HCT116 (cell line): ENCODE measurements around the gene AGK. TPM values are rescaled to one million over a fixed set of nuclear protein-coding genes. Genes with fewer than 3 reads are reported as not detected.

Source experiments
- ATAC-seq: fragments of 200-7000 bp; cut with Tn5 transposase; 2 replicates; pipeline ENCODE4 v1.9.1; 2020; ENCODE audit warnings: mild to moderate bottlenecking, moderate library complexity
- BruUV-seq: library from RNA; stranded (reverse); fragments of 400-500 nt; replicated peaks from 2 replicates; lab custom pipeline; 2021; lab: Mats Ljungman, UMichigan
- CTCF ChIA-PET: fragments of 300-600 bp; sonication (Branson Sonifier 250); formaldehyde crosslinking; loops from one replicate; lab custom pipeline; 2021; ENCODE audit warnings: antibody characterized with exemption; lab: Charles Lee
- POLR2A ChIA-PET: fragments of 300-600, 350-600 bp; sonication (Branson Sonifier 250); formaldehyde crosslinking; loops from one replicate; lab custom pipeline; 2021; ENCODE audit warnings: antibody characterized with exemption; lab: Charles Lee
- RAD21 ChIA-PET, 2 experiments: fragments of 300-600 bp; sonication (Branson Sonifier 250); formaldehyde crosslinking; loops; one replicate each; lab custom pipeline; 2023; ENCODE audit warnings: low total read pairs in 2 of 2; ENCODE audit not compliant: uncharacterized antibody in 2 of 2, unreplicated experiment in 2 of 2, low non-redundant PET in 1 of 2; lab: Charles Lee
- DNase-seq: peaks from one replicate; pipeline ENCODE4 v3.0.0-alpha.2; 2010; ENCODE audit warnings: low read depth, low spot score
- H2AFZ ChIP-seq: fragments of 200-600 bp; shearing (Covaris generic), sonication (generic); 2 replicates; pipeline ENCODE4 v1.6.1; 2017; ENCODE audit warnings: low read depth, mixed run types, mixed read lengths, antibody characterized with exemption, low read length; ENCODE audit not compliant: poor library complexity, severe bottlenecking
- H3K27ac ChIP-seq: 2 replicates; pipeline ENCODE4 v1.5.1; 2012; ENCODE audit warnings: low read depth, low read length
- H3K27me3 ChIP-seq: fragments of 200-600 bp; sonication (generic); 2 replicates; pipeline ENCODE4 v1.6.1; 2016; ENCODE audit warnings: mixed run types, low read length, mixed read lengths; ENCODE audit not compliant: insufficient read depth
- H3K36me3 ChIP-seq, 2 experiments: fragments of 200-500 bp in 1 of 2; fragments of 200-600 bp in 1 of 2; sonication (Bioruptor generic) in 1 of 2; sonication (generic) in 1 of 2; 2 replicates each; pipeline versions ENCODE4 v1.5.1 to v1.6.1; 2014 to 2016; ENCODE audit warnings: low read length in 2 of 2, inconsistent platforms in 1 of 2, mixed read lengths in 1 of 2, mixed run types in 1 of 2; ENCODE audit not compliant: insufficient read depth in 2 of 2, control insufficient read depth in 1 of 2
- H3K4me1 ChIP-seq, 2 experiments: fragments of 200-600 bp in 1 of 2; sonication (generic) in 1 of 2; 2 replicates each; pipeline versions ENCODE4 v1.5.1 to v1.6.1; 2012 to 2017; ENCODE audit warnings: low read length in 2 of 2, inconsistent platforms in 1 of 2, mild to moderate bottlenecking in 1 of 2, mixed read lengths in 1 of 2, mixed run types in 1 of 2, moderate library complexity in 1 of 2; ENCODE audit not compliant: insufficient read depth in 2 of 2, control insufficient read depth in 1 of 2
- H3K4me2 ChIP-seq: fragments of 200-600 bp; sonication (generic); 2 replicates; pipeline ENCODE4 v1.6.1; 2017; ENCODE audit warnings: mixed run types, low read length, mixed read lengths
- H3K4me3 ChIP-seq, 2 experiments: fragments of 200-600 bp in 1 of 2; sonication (generic) in 1 of 2; replicated peaks in 1 of 2; 2 replicates each; pipeline ENCODE4 v1.5.1; 2011 to 2016; ENCODE audit warnings: low read length in 2 of 2, control low read depth in 1 of 2, low read depth in 1 of 2, mild to moderate bottlenecking in 1 of 2, mixed read lengths in 1 of 2, mixed run types in 1 of 2
- H3K79me2 ChIP-seq: fragments of 200-600 bp; sonication (generic); 2 replicates; pipeline ENCODE4 v1.6.1; 2017; ENCODE audit warnings: mild to moderate bottlenecking, mixed run types, low read length, moderate library complexity, mixed read lengths; ENCODE audit not compliant: insufficient read depth
- H3K9ac ChIP-seq: fragments of 200-600 bp; sonication (generic); 2 replicates; pipeline ENCODE4 v1.6.1; 2016; ENCODE audit warnings: low read length, mixed read lengths
- H3K9me2 ChIP-seq: fragments of 200-600 bp; sonication (generic), shearing (Covaris generic); 2 replicates; pipeline ENCODE4 v1.6.1; 2017; ENCODE audit warnings: mixed run types, mild to moderate bottlenecking, moderate library complexity; ENCODE audit not compliant: insufficient read depth
- H3K9me3 ChIP-seq, 2 experiments: fragments of 200-500 bp in 1 of 2; fragments of 200-600 bp in 1 of 2; sonication (Bioruptor generic) in 1 of 2; sonication (generic) in 1 of 2; 2 replicates each; pipeline ENCODE4 v1.6.1; 2014 to 2017; ENCODE audit warnings: low read length in 2 of 2, mixed read lengths in 2 of 2, inconsistent platforms in 1 of 2, low read depth in 1 of 2, mild to moderate bottlenecking in 1 of 2, mixed run types in 1 of 2, moderate library complexity in 1 of 2; ENCODE audit not compliant: control insufficient read depth in 1 of 2, insufficient read depth in 1 of 2
- H4K20me1 ChIP-seq: fragments of 200-600 bp; sonication (generic), shearing (Covaris generic); 2 replicates; pipeline ENCODE4 v1.6.1; 2017; ENCODE audit warnings: mixed run types, mild to moderate bottlenecking, moderate library complexity; ENCODE audit not compliant: insufficient read depth
- CBX3 ChIP-seq: IDR thresholded peaks from 2 replicates; pipeline ENCODE4 v1.6.1; 2012; ENCODE audit warnings: low read depth
- EZH2phosphoT487 ChIP-seq: fragments of 200-600 bp; IDR thresholded peaks from 2 replicates; pipeline ENCODE4 v1.6.1; 2018; ENCODE audit warnings: antibody characterized with exemption, borderline replicate concordance
- SRF ChIP-seq: IDR thresholded peaks from 2 replicates; pipeline ENCODE4 v1.6.1; 2012; ENCODE audit warnings: low read depth
- YY1 ChIP-seq: IDR thresholded peaks from 2 replicates; pipeline ENCODE4 v1.6.1; 2011; ENCODE audit warnings: low read length, low read depth, moderate library complexity, mild to moderate bottlenecking; ENCODE audit not compliant: insufficient replicate concordance; ENCODE audit errors: extremely low read depth
- intact Hi-C: fragments of 100-400 bp; cut with micrococcal nuclease; formaldehyde crosslinking; loops from 2 replicates; pipeline ENCODE4 v1.10.0; 2022
- total RNA-seq: library from RNA; stranded (reverse); gene quantifications from one replicate; pipeline ENCODE4 v1.2.1, GENCODE V29; 2021; ENCODE audit not compliant: unreplicated experiment

The AGK gene
- total RNA-seq, 1 experiment from 2014 or later = 36.3 TPM

- RAD21 ChIA-PET = no interaction called here
- no peak for TF ChIP-seq EZH2phosphoT487
- no peak for TF ChIP-seq YY1
- TF ChIP-seq SRF = no peak
- Histone ChIP-seq H3K36me3 (0 out of 4 replicates have a peak, but pooled peaks cover 0 to 7% of the 10 kb centered on the region in 2 experiments), H3K4me1 (no peaks in the 10 kb centered on the region), H3K4me2 (no peak overlapping the region), H3K9ac (no peak overlapping the region), H4K20me1 (peaks cover 2% of the 10 kb centered on the region; the same call in 1 of the 2 replicates), H3K79me2 (peaks cover 4% of the 10 kb centered on the region; the same call in 1 of the 2 replicates), H3K4me3 (no peak overlapping the region), H2AFZ (no peak overlapping the region), H3K9me2 (no peaks in the 10 kb centered on the region), H3K27me3 (no peaks in the 10 kb centered on the region), H3K27ac (no peak overlapping the region), H3K9me3 (peaks cover 4 to 5% of the 10 kb centered on the region in 2 experiments; a peak in 2 of 4 replicates)
- BruUV-seq = no TSS peak
- intact Hi-C loops = no loop called here
- ATAC-seq (no peak), DNase-seq (no peak)
- CTCF ChIA-PET = no interaction called here
- POLR2A ChIA-PET = no interaction called here
Measured at GRCh38 chr7:141572175-141572574, 21.0 kb downstream of the AGK start.

- CTCF ChIA-PET = no interaction called here
- Histone ChIP-seq H3K9ac (no peak overlapping the region), H3K4me1 (no peaks in the 10 kb centered on the region), H4K20me1 (peaks cover 2% of the 10 kb centered on the region; the same call in 1 of the 2 replicates), H3K27me3 (no peaks in the 10 kb centered on the region), H3K36me3 (no peaks in the 10 kb centered on the region), H3K4me2 (no peak overlapping the region), H3K79me2 (peaks cover 4% of the 10 kb centered on the region; the same call in 1 of the 2 replicates)
- BruUV-seq = no TSS peak
- POLR2A ChIA-PET = no interaction called here
- ATAC-seq = no peak
- no peak for DNase-seq
- TF ChIP-seq CBX3 = no peak
- TF ChIP-seq, all 23 proteins: peak for 0
- H3K27ac ChIP-seq = no peak overlapping the region
- peaks cover 4 to 5% of the 10 kb centered on the region in 2 experiments; a peak in 2 of 4 replicates for H3K9me3 ChIP-seq
- no peak overlapping the region for H3K4me3 ChIP-seq
- RAD21 ChIA-PET = no interaction called here
- H3K9me2 ChIP-seq = no peaks in the 10 kb centered on the region
- H2AFZ ChIP-seq = no peak overlapping the region
- intact Hi-C loops = no loop called here
Measured at GRCh38 chr7:141573511-141573910, 22.3 kb downstream of the AGK start.
